ENCODE measurements around the gene SCAPER.

SCAPER gene

DNA sequence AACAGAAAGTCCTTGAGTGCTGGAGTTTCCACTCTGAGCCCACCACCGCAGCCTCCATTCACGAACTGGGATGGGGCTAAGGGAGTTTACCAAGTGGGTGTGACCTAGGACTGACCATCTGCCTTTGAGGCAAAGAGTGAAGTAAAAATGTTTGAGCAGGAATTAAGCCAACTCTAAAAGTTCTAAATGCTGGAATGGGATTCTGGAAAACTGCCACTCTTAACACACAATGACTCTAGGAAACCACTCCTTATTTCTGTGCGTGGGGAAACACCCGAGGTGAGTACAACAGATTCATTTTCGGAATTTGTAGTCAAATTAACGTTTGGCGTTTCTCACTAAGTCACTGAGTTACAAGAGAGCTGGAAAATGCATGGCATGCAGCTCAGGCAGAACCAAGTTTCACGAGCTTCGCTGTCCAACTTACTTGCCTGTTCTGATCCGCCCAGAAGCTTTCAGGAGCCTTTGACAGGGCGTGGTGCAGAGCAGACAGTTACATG, 537.0 kb downstream of the SCAPER start:
- DNase-seq (ENCODE audit: low read depth in 1 of 2, low spot score in 1 of 2), result no peak
- no peak overlapping the region for H3K27ac ChIP-seq (replicated peaks)
- H3K4me3 ChIP-seq (replicated peaks; ENCODE audit: insufficient read depth, low read length), result no peak overlapping the region
- H3K27me3 ChIP-seq (ENCODE audit: insufficient read depth, poor library complexity, severe bottlenecking), result no peaks in the 10 kb centered on the region
- TF ChIP-seq REST (IDR thresholded peaks at IDR 0.05; ENCODE audit: insufficient replicate concordance, low read depth), result no peak

GRCh38 chr15:76366714-76367113, 538.4 kb downstream of the SCAPER start:
- DNase-seq (ENCODE audit: low read depth in 1 of 2, low spot score in 1 of 2), result no peak
- H3K27me3 ChIP-seq (ENCODE audit: insufficient read depth, poor library complexity, severe bottlenecking), result no peaks in the 10 kb centered on the region
- no peak overlapping the region for H3K4me3 ChIP-seq (replicated peaks; ENCODE audit: insufficient read depth, low read length)
- TF ChIP-seq POLR2AphosphoS5 (IDR thresholded peaks at IDR 0.05; ENCODE audit: low read depth) (no peak), GABPA (IDR thresholded peaks at IDR 0.05; ENCODE audit: low read depth) (no peak), REST (IDR thresholded peaks at IDR 0.05; ENCODE audit: insufficient replicate concordance, low read depth) (no peak), SPI1 (IDR thresholded peaks at IDR 0.05; ENCODE audit: borderline replicate concordance, low read depth) (no peak)
- TF ChIP-seq, protein P1, sequence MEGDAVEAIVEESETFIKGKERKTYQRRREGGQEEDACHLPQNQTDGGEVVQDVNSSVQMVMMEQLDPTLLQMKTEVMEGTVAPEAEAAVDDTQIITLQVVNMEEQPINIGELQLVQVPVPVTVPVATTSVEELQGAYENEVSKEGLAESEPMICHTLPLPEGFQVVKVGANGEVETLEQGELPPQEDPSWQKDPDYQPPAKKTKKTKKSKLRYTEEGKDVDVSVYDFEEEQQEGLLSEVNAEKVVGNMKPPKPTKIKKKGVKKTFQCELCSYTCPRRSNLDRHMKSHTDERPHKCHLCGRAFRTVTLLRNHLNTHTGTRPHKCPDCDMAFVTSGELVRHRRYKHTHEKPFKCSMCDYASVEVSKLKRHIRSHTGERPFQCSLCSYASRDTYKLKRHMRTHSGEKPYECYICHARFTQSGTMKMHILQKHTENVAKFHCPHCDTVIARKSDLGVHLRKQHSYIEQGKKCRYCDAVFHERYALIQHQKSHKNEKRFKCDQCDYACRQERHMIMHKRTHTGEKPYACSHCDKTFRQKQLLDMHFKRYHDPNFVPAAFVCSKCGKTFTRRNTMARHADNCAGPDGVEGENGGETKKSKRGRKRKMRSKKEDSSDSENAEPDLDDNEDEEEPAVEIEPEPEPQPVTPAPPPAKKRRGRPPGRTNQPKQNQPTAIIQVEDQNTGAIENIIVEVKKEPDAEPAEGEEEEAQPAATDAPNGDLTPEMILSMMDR (IDR thresholded peaks at IDR 0.05; ENCODE audit: insufficient read depth, low read length), result no peak
- H3K27ac ChIP-seq (replicated peaks), result no peak overlapping the region

GRCh38 chr15:76363251-76363650, 541.9 kb downstream of the SCAPER start:
- DNase-seq (ENCODE audit: low read depth in 1 of 2, low spot score in 1 of 2), result no peak
- Histone ChIP-seq H3K4me3 (replicated peaks; ENCODE audit: insufficient read depth, low read length) (no peak overlapping the region), H3K27ac (replicated peaks) (no peak overlapping the region), H3K27me3 (ENCODE audit: insufficient read depth, poor library complexity, severe bottlenecking) (no peaks in the 10 kb centered on the region)
- TF ChIP-seq GABPA (IDR thresholded peaks at IDR 0.05; ENCODE audit: low read depth) (no peak), POLR2AphosphoS5 (IDR thresholded peaks at IDR 0.05; ENCODE audit: low read depth) (no peak), REST (IDR thresholded peaks at IDR 0.05; ENCODE audit: insufficient replicate concordance, low read depth) (no peak), SPI1 (IDR thresholded peaks at IDR 0.05; ENCODE audit: borderline replicate concordance, low read depth) (no peak)
- TF ChIP-seq, protein P1 (IDR thresholded peaks at IDR 0.05; ENCODE audit: insufficient read depth, low read length), result no peak

GRCh38 chr15:76360416-76360815, 544.7 kb downstream of the SCAPER start:
- no peak for TF ChIP-seq REST (IDR thresholded peaks at IDR 0.05; ENCODE audit: insufficient replicate concordance, low read depth)
- TF ChIP-seq SPI1 (IDR thresholded peaks at IDR 0.05; ENCODE audit: borderline replicate concordance, low read depth), result no peak
- TF ChIP-seq, protein P1 (IDR thresholded peaks at IDR 0.05; ENCODE audit: insufficient read depth, low read length), result no peak
- no peak for TF ChIP-seq POLR2AphosphoS5 (IDR thresholded peaks at IDR 0.05; ENCODE audit: low read depth)
- TF ChIP-seq GABPA (IDR thresholded peaks at IDR 0.05; ENCODE audit: low read depth), result no peak
- no peak overlapping the region for H3K4me3 ChIP-seq (replicated peaks; ENCODE audit: insufficient read depth, low read length)
- H3K27me3 ChIP-seq (ENCODE audit: insufficient read depth, poor library complexity, severe bottlenecking), result no peaks in the 10 kb centered on the region
- H3K27ac ChIP-seq (replicated peaks), result no peak overlapping the region
- no peak for DNase-seq (ENCODE audit: low read depth in 1 of 2, low spot score in 1 of 2)

Data from HL-60 (cell line).